Mesodermal cell (in vitro differentiated cells): ENCODE measurements around the gene SLC5A3.

Experiments
- H3K27ac ChIP-seq: 2 replicates; pipeline ENCODE4 v1.7.0; 2013; ENCODE audit warnings: mild to moderate bottlenecking, low read depth, low read length, moderate library complexity; ENCODE audit not compliant: severe bottlenecking
- H3K36me3 ChIP-seq: 2 replicates; pipeline ENCODE4 v1.7.1; 2013; ENCODE audit warnings: mild to moderate bottlenecking, low read length, moderate library complexity; ENCODE audit not compliant: control insufficient read depth, insufficient read depth
- H3K4me1 ChIP-seq: one replicate; pipeline ENCODE4 v1.7.1; 2013; ENCODE audit warnings: mild to moderate bottlenecking, low read length; ENCODE audit not compliant: insufficient read depth, control insufficient read depth, poor library complexity, severe bottlenecking
- H3K4me3 ChIP-seq: 2 replicates; pipeline ENCODE4 v1.7.0; 2013; ENCODE audit warnings: low read length, control low read depth, mild to moderate bottlenecking; ENCODE audit not compliant: insufficient read depth, poor library complexity, severe bottlenecking; ENCODE audit errors: extremely low read depth
- H3K9me3 ChIP-seq: 2 replicates; pipeline ENCODE4 v1.7.1; 2013; ENCODE audit warnings: mild to moderate bottlenecking, low read length, moderate library complexity; ENCODE audit not compliant: control insufficient read depth
- WGBS, 2 experiments: methylation state at CpG; one replicate each; pipeline ENCODE4 v1.1.5; 2013; ENCODE audit warnings: missing lambda C conversion rate in 2 of 2; ENCODE audit not compliant: insufficient coverage in 2 of 2; 5-methylcytosine and 5-hydroxymethylcytosine counted together

SLC5A3 gene

GRCh38 chr21:34072145-34073031, 990 bp upstream of the SLC5A3 start:
- peaks cover 29% of the 10 kb centered on the region for H3K36me3 ChIP-seq
- H3K4me1 ChIP-seq = peaks cover 19% of the 10 kb centered on the region
- H3K4me3 ChIP-seq = peak overlapping the region; percentile 37
- H3K9me3 ChIP-seq = no peaks in the 10 kb centered on the region
- H3K27ac ChIP-seq = peak overlapping the region; percentile 86
- WGBS, 2 experiments = 61 to 67% methylated on average over 30 to 32 of the region's 32 CpGs

DNA sequence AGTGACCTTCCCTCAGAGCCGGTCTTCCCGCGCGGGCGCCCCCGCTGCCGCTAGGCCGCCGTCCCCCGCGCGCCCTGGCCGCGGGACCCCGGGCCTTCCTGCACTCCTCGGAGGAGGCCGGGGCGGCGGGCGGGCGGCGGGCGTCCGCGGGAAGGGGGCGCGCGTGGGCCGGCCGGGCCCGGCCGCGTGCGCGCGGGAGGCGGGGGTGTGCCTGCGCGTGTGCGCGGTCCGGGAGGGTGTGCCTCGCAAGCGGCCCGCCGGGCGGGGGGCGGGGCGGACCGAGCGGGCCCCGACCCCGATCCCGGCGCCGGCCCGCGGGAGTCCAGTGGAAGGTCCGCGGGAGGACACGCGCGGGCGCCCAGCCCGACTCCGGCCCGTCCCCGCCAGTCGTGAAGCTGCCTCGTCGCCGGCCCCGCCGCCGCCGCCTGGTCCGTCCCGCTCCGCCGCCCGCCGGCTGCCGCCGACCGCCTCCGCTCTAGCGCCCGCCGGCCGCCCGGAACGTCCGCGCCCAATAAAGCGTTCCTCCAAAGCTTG, 438 bp downstream of the SLC5A3 start:
- Histone ChIP-seq H3K36me3 (peaks cover 37% of the 10 kb centered on the region), H3K9me3 (no peaks in the 10 kb centered on the region), H3K4me1 (peaks cover 19% of the 10 kb centered on the region), H3K4me3 (peak overlapping the region; percentile 87), H3K27ac (peak overlapping the region; percentile 85)
- WGBS, 2 experiments = 0 to 1% methylated on average over 56 to 69 of the region's 95 CpGs

GRCh38 chr21:34074283-34075090, 1.1 kb downstream of the SLC5A3 start:
- Histone ChIP-seq H3K4me1 (peaks cover 19% of the 10 kb centered on the region), H3K36me3 (peaks cover 43% of the 10 kb centered on the region), H3K27ac (peak overlapping the region; percentile 52), H3K4me3 (peak overlapping the region; percentile 87), H3K9me3 (no peaks in the 10 kb centered on the region)
- WGBS, 2 experiments = 2 to 4% methylated on average over 9 to 19 of the region's 32 CpGs

GRCh38 chr21:34075091-34075425, 1.7 kb downstream of the SLC5A3 start:
- WGBS, 2 experiments = 20% methylated on average over 1 of the region's 2 CpGs; no CpG with 5 or more reads in 1 of the 2 experiments
- Histone ChIP-seq H3K4me3 (peak overlapping the region; percentile 87), H3K36me3 (peaks cover 49% of the 10 kb centered on the region), H3K4me1 (peaks cover 19% of the 10 kb centered on the region), H3K9me3 (no peaks in the 10 kb centered on the region), H3K27ac (no peak overlapping the region)

DNA sequence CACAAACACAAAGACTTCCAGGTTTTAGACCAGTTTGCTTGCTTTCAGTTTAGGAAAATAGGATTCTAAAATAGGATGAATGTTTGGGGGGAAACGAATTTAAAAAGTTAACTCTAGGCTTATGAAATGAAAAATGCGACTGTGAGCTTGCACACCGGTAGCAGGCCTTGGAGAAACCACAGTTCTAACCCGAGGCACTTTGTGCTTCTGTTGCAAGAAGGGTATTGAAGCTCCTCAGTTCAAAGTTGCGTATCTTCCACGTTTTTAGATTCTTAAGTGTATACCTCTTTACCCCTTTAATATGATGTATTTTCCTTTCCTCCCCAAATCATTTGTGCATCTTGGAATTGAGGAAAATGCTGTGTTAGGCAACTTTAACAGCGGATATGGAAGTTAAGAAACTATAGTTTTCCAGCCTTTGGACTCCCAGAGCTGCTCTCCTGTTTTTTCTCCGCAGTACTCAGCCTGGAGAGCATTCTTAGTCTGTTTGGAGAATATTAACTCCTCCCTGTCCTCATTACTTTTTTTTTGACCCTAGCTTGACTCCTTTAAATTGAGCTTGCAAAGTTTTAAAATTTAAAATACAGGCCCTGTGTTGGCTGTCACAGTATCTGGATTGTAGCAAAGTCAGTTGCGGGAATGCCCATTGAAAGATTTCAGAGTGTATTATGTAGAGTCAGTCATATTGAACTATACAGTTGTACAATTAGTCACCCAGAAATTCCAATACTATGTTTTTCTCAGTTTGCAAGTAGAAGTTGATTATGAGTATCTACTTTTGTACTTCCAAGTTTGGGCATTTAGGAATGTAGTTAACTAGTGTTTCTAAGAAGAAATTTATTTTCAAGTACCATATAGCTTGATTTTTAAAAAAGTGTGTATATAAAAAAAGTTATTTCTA, 2.6 kb downstream of the SLC5A3 start:
- Histone ChIP-seq H3K9me3 (no peaks in the 10 kb centered on the region), H3K36me3 (peaks cover 58% of the 10 kb centered on the region), H3K27ac (no peak overlapping the region), H3K4me1 (peaks cover 19% of the 10 kb centered on the region), H3K4me3 (peak overlapping the region; percentile 87)
- WGBS, 2 experiments = 69 to 78% methylated on average over 3 to 4 of the region's 9 CpGs

GRCh38 chr21:34076835-34077234, 3.5 kb downstream of the SLC5A3 start:
- Histone ChIP-seq H3K36me3 (peaks cover 67% of the 10 kb centered on the region), H3K4me1 (peaks cover 19% of the 10 kb centered on the region)
- no CpG with 5 or more reads among the region's 1 CpG for WGBS, 2 experiments

GRCh38 chr21:34077888-34078287, 4.5 kb downstream of the SLC5A3 start:
- 100% methylated on average over 1 of the region's 1 CpG for WGBS, 2 experiments
- no peak overlapping the region for H3K4me3 ChIP-seq

More at GRCh38 chr21:34076835-34077234, 3.5 kb downstream of the SLC5A3 start:
- H3K27ac ChIP-seq = no peak overlapping the region
- H3K9me3 ChIP-seq = no peaks in the 10 kb centered on the region
- no peak overlapping the region for H3K4me3 ChIP-seq

DNA sequence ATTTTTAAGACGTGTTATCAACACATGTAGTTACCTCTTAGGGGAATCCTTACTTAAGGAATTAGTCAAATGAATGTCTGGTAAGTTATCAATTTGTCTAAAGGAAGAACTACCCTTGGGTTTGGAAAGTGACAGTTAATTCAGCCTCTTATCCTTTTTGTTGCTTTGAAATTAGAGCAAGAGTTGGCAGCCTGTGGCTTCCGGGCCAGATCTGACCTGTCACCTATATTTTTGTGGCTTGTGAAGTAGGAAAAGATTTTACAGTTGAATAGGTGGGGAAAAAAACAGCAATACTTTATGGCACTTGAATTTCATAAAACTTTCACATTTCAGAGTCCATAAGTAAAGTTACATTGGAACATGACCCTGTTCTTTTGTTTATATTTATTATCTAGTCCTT, 5.5 kb downstream of the SLC5A3 start:
- WGBS, 2 experiments = 100% methylated on average over 1 of the region's 2 CpGs
- Histone ChIP-seq H3K36me3 (peaks cover 86% of the 10 kb centered on the region), H3K4me1 (peaks cover 19% of the 10 kb centered on the region), H3K4me3 (no peak overlapping the region), H3K27ac (no peak overlapping the region), H3K9me3 (no peaks in the 10 kb centered on the region)

More at GRCh38 chr21:34077888-34078287, 4.5 kb downstream of the SLC5A3 start:
- peaks cover 76% of the 10 kb centered on the region for H3K36me3 ChIP-seq
- no peak overlapping the region for H3K27ac ChIP-seq
- no peaks in the 10 kb centered on the region for H3K9me3 ChIP-seq
- peaks cover 19% of the 10 kb centered on the region for H3K4me1 ChIP-seq

- Histone ChIP-seq H3K9me3 (no peaks in the 10 kb centered on the region), H3K36me3 (peaks cover 80% of the 10 kb centered on the region), H3K4me3 (no peak overlapping the region), H3K4me1 (peaks cover 14% of the 10 kb centered on the region), H3K27ac (no peak overlapping the region)
- 98 to 100% methylated on average over 3 to 5 of the region's 5 CpGs for whole genome bisulfite sequencing, 2 experiments
Measured at GRCh38 chr21:34080710-34081109, 7.3 kb downstream of the SLC5A3 start.

- no peak overlapping the region for H3K27ac ChIP-seq
- peaks cover 80% of the 10 kb centered on the region for H3K36me3 ChIP-seq
- no peak overlapping the region for H3K4me3 ChIP-seq
- no peaks in the 10 kb centered on the region for H3K4me1 ChIP-seq
- H3K9me3 ChIP-seq = no peaks in the 10 kb centered on the region
- WGBS, 2 experiments = 100% methylated on average over 3 of the region's 4 CpGs
Measured at GRCh38 chr21:34082769-34083168, 9.4 kb downstream of the SLC5A3 start.
